HCT116 (cell line): ENCODE data around the gene MSI2. TPM values are rescaled to one million over a fixed set of nuclear protein-coding genes. Genes with fewer than 3 reads are reported as not detected.

ENCODE experiments used
- ATAC-seq: fragments of 200-7000 bp; cut with Tn5 transposase; 2 replicates; pipeline ENCODE4 v1.9.1; 2020; ENCODE audit warnings: mild to moderate bottlenecking, moderate library complexity
- BruUV-seq: library from RNA; stranded (reverse); fragments of 400-500 nt; replicated peaks from 2 replicates; lab custom pipeline; 2021; lab: Mats Ljungman, UMichigan
- CTCF ChIA-PET: fragments of 300-600 bp; sonication (Branson Sonifier 250); formaldehyde crosslinking; loops from one replicate; lab custom pipeline; 2021; ENCODE audit warnings: antibody characterized with exemption; lab: Charles Lee
- POLR2A ChIA-PET: fragments of 300-600, 350-600 bp; sonication (Branson Sonifier 250); formaldehyde crosslinking; loops from one replicate; lab custom pipeline; 2021; ENCODE audit warnings: antibody characterized with exemption; lab: Charles Lee
- RAD21 ChIA-PET, 2 experiments: fragments of 300-600 bp; sonication (Branson Sonifier 250); formaldehyde crosslinking; loops; one replicate each; lab custom pipeline; 2023; ENCODE audit warnings: low total read pairs in 2 of 2; ENCODE audit not compliant: uncharacterized antibody in 2 of 2, unreplicated experiment in 2 of 2, low non-redundant PET in 1 of 2; lab: Charles Lee
- DNase-seq: peaks from one replicate; pipeline ENCODE4 v3.0.0-alpha.2; 2010; ENCODE audit warnings: low read depth, low spot score
- H2AFZ ChIP-seq: fragments of 200-600 bp; shearing (Covaris generic), sonication (generic); 2 replicates; pipeline ENCODE4 v1.6.1; 2017; ENCODE audit warnings: low read depth, mixed run types, mixed read lengths, antibody characterized with exemption, low read length; ENCODE audit not compliant: poor library complexity, severe bottlenecking
- H3K27ac ChIP-seq: 2 replicates; pipeline ENCODE4 v1.5.1; 2012; ENCODE audit warnings: low read depth, low read length
- H3K27me3 ChIP-seq: fragments of 200-600 bp; sonication (generic); 2 replicates; pipeline ENCODE4 v1.6.1; 2016; ENCODE audit warnings: mixed run types, low read length, mixed read lengths; ENCODE audit not compliant: insufficient read depth
- H3K36me3 ChIP-seq, 2 experiments: fragments of 200-500 bp in 1 of 2; fragments of 200-600 bp in 1 of 2; sonication (Bioruptor generic) in 1 of 2; sonication (generic) in 1 of 2; 2 replicates each; pipeline versions ENCODE4 v1.5.1 to v1.6.1; 2014 to 2016; ENCODE audit warnings: low read length in 2 of 2, inconsistent platforms in 1 of 2, mixed read lengths in 1 of 2, mixed run types in 1 of 2; ENCODE audit not compliant: insufficient read depth in 2 of 2, control insufficient read depth in 1 of 2
- H3K4me1 ChIP-seq, 2 experiments: fragments of 200-600 bp in 1 of 2; sonication (generic) in 1 of 2; 2 replicates each; pipeline versions ENCODE4 v1.5.1 to v1.6.1; 2012 to 2017; ENCODE audit warnings: low read length in 2 of 2, inconsistent platforms in 1 of 2, mild to moderate bottlenecking in 1 of 2, mixed read lengths in 1 of 2, mixed run types in 1 of 2, moderate library complexity in 1 of 2; ENCODE audit not compliant: insufficient read depth in 2 of 2, control insufficient read depth in 1 of 2
- H3K4me2 ChIP-seq: fragments of 200-600 bp; sonication (generic); 2 replicates; pipeline ENCODE4 v1.6.1; 2017; ENCODE audit warnings: mixed run types, low read length, mixed read lengths
- H3K4me3 ChIP-seq, 2 experiments: fragments of 200-600 bp in 1 of 2; sonication (generic) in 1 of 2; replicated peaks in 1 of 2; 2 replicates each; pipeline ENCODE4 v1.5.1; 2011 to 2016; ENCODE audit warnings: low read length in 2 of 2, control low read depth in 1 of 2, low read depth in 1 of 2, mild to moderate bottlenecking in 1 of 2, mixed read lengths in 1 of 2, mixed run types in 1 of 2
- H3K79me2 ChIP-seq: fragments of 200-600 bp; sonication (generic); 2 replicates; pipeline ENCODE4 v1.6.1; 2017; ENCODE audit warnings: mild to moderate bottlenecking, mixed run types, low read length, moderate library complexity, mixed read lengths; ENCODE audit not compliant: insufficient read depth
- H3K9ac ChIP-seq: fragments of 200-600 bp; sonication (generic); 2 replicates; pipeline ENCODE4 v1.6.1; 2016; ENCODE audit warnings: low read length, mixed read lengths
- H3K9me2 ChIP-seq: fragments of 200-600 bp; sonication (generic), shearing (Covaris generic); 2 replicates; pipeline ENCODE4 v1.6.1; 2017; ENCODE audit warnings: mixed run types, mild to moderate bottlenecking, moderate library complexity; ENCODE audit not compliant: insufficient read depth
- H3K9me3 ChIP-seq, 2 experiments: fragments of 200-500 bp in 1 of 2; fragments of 200-600 bp in 1 of 2; sonication (Bioruptor generic) in 1 of 2; sonication (generic) in 1 of 2; 2 replicates each; pipeline ENCODE4 v1.6.1; 2014 to 2017; ENCODE audit warnings: low read length in 2 of 2, mixed read lengths in 2 of 2, inconsistent platforms in 1 of 2, low read depth in 1 of 2, mild to moderate bottlenecking in 1 of 2, mixed run types in 1 of 2, moderate library complexity in 1 of 2; ENCODE audit not compliant: control insufficient read depth in 1 of 2, insufficient read depth in 1 of 2
- H4K20me1 ChIP-seq: fragments of 200-600 bp; sonication (generic), shearing (Covaris generic); 2 replicates; pipeline ENCODE4 v1.6.1; 2017; ENCODE audit warnings: mixed run types, mild to moderate bottlenecking, moderate library complexity; ENCODE audit not compliant: insufficient read depth
- CBX3 ChIP-seq: IDR thresholded peaks from 2 replicates; pipeline ENCODE4 v1.6.1; 2012; ENCODE audit warnings: low read depth
- CEBPB ChIP-seq: IDR thresholded peaks from 2 replicates; pipeline ENCODE4 v1.6.1; 2012; ENCODE audit warnings: low read depth
- EGR1 ChIP-seq: IDR thresholded peaks from 2 replicates; pipeline ENCODE4 v1.6.1; 2012; ENCODE audit warnings: low read depth
- EZH2phosphoT487 ChIP-seq: fragments of 200-600 bp; IDR thresholded peaks from 2 replicates; pipeline ENCODE4 v1.6.1; 2018; ENCODE audit warnings: antibody characterized with exemption, borderline replicate concordance
- SIN3A ChIP-seq: IDR thresholded peaks from 2 replicates; pipeline ENCODE4 v1.6.1; 2012; ENCODE audit warnings: low read depth
- TCF7L2 ChIP-seq: IDR thresholded peaks from 2 replicates; pipeline ENCODE4 v1.7.0; 2011; ENCODE audit warnings: borderline replicate concordance, inconsistent platforms; ENCODE audit not compliant: insufficient read depth, insufficient read length; ENCODE audit errors: extremely low read depth
- YY1 ChIP-seq: IDR thresholded peaks from 2 replicates; pipeline ENCODE4 v1.6.1; 2011; ENCODE audit warnings: low read length, low read depth, moderate library complexity, mild to moderate bottlenecking; ENCODE audit not compliant: insufficient replicate concordance; ENCODE audit errors: extremely low read depth
- intact Hi-C: fragments of 100-400 bp; cut with micrococcal nuclease; formaldehyde crosslinking; loops from 2 replicates; pipeline ENCODE4 v1.10.0; 2022
- total RNA-seq: library from RNA; stranded (reverse); gene quantifications from one replicate; pipeline ENCODE4 v1.2.1, GENCODE V29; 2021; ENCODE audit not compliant: unreplicated experiment
- TF ChIP-seq, protein P1 (sequence below): IDR thresholded peaks from 2 replicates; pipeline ENCODE4 v1.6.1; 2012; ENCODE audit warnings: low read depth
- TF ChIP-seq, protein P2 (sequence below): IDR thresholded peaks from 2 replicates; pipeline ENCODE4 v1.6.1; 2012

MSI2 gene
- total RNA-seq, 1 experiment from 2014 or later: 137 TPM

DNA sequence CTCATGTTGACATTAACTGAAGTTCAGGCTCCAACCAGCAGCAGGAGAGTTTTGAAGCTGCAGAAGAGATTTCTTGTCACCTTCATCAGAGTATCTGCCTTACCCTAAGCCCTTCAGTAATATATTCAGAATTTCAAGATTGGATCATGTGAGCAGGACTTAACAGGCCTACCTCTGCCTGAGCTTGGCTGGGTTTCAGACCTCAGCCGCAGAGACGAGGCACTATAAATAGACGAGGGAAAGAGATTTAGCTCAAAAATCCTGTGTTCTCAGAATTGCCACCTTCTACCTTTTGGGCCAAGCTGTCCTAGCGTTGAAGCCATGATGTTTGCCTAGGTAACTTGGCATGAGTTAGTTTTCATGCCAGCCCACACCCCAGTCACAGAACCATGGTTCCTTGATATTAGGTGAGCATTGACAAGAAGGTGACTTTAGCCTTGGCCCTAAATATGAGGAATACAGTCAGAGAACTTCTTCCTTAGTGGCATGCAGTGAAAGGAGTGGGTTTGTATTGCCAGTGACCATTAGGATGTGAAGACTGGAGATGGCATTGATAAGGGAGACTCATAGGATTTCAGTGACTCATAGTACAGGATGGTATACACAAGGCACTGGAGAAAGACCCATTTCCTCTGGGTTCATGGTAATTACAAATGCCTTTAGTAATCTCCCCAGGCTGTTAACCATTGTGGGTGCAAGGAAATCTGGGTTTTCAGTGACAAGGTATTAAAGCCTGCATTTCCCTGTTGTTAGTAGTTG lies 224.3 kb downstream of the MSI2 start:
- intact Hi-C loops: no loop called here
- RAD21 ChIA-PET: no interaction called here
- no peaks in the 10 kb centered on the region for H3K9me2 ChIP-seq
- H3K27ac ChIP-seq: no peak overlapping the region
- H3K4me3 ChIP-seq: no peak overlapping the region
- H3K9me3 ChIP-seq: no peaks in the 10 kb centered on the region
- peaks cover 0 to 8% of the 10 kb centered on the region in 2 experiments; a peak in 1 of 4 replicates for H3K4me1 ChIP-seq
- H3K4me2 ChIP-seq: no peak overlapping the region
- H3K36me3 ChIP-seq: no peaks in the 10 kb centered on the region
- no TSS peak for BruUV-seq
- no peaks in the 10 kb centered on the region for H4K20me1 ChIP-seq
- DNase-seq (no peak), ATAC-seq (no peak; the same call in 1 of the 2 replicates)
- H3K27me3 ChIP-seq: no peaks in the 10 kb centered on the region
- no peak overlapping the region for H2AFZ ChIP-seq
- POLR2A ChIA-PET: no interaction called here
- H3K79me2 ChIP-seq: no peaks in the 10 kb centered on the region
- TF ChIP-seq, protein P1, sequence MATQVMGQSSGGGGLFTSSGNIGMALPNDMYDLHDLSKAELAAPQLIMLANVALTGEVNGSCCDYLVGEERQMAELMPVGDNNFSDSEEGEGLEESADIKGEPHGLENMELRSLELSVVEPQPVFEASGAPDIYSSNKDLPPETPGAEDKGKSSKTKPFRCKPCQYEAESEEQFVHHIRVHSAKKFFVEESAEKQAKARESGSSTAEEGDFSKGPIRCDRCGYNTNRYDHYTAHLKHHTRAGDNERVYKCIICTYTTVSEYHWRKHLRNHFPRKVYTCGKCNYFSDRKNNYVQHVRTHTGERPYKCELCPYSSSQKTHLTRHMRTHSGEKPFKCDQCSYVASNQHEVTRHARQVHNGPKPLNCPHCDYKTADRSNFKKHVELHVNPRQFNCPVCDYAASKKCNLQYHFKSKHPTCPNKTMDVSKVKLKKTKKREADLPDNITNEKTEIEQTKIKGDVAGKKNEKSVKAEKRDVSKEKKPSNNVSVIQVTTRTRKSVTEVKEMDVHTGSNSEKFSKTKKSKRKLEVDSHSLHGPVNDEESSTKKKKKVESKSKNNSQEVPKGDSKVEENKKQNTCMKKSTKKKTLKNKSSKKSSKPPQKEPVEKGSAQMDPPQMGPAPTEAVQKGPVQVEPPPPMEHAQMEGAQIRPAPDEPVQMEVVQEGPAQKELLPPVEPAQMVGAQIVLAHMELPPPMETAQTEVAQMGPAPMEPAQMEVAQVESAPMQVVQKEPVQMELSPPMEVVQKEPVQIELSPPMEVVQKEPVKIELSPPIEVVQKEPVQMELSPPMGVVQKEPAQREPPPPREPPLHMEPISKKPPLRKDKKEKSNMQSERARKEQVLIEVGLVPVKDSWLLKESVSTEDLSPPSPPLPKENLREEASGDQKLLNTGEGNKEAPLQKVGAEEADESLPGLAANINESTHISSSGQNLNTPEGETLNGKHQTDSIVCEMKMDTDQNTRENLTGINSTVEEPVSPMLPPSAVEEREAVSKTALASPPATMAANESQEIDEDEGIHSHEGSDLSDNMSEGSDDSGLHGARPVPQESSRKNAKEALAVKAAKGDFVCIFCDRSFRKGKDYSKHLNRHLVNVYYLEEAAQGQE: no peak
- TF ChIP-seq TCF7L2: no peak
- TF ChIP-seq, protein P2, sequence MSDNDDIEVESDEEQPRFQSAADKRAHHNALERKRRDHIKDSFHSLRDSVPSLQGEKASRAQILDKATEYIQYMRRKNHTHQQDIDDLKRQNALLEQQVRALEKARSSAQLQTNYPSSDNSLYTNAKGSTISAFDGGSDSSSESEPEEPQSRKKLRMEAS: no peak
- TF ChIP-seq CBX3: no peak
- TF ChIP-seq SIN3A: no peak
- no peak for TF ChIP-seq YY1
- TF ChIP-seq EZH2phosphoT487: no peak
- TF ChIP-seq CEBPB: no peak
- no peak for TF ChIP-seq EGR1
- TF ChIP-seq, all 23 proteins: peak for 0
- CTCF ChIA-PET: no interaction called here
- H3K9ac ChIP-seq: no peak overlapping the region
